Nephron (organoid): ENCODE results near the gene TMEM94.

ENCODE experiments used
- H3K27ac Mint-ChIP-seq, 3 experiments: 2 replicates each; pipeline ENCODE4 v1.8.0; 2020; ENCODE audit warnings: mixed read lengths in 3 of 3, mild to moderate bottlenecking in 2 of 3, moderate library complexity in 1 of 3
- H3K27me3 Mint-ChIP-seq: 2 replicates; pipeline ENCODE4 v1.8.0; 2021; ENCODE audit warnings: low read depth, mild to moderate bottlenecking, moderate library complexity, mixed read lengths
- H3K36me3 Mint-ChIP-seq: 2 replicates; pipeline ENCODE4 v1.8.0; 2020; ENCODE audit warnings: low read depth, mixed read lengths
- H3K4me1 Mint-ChIP-seq: 2 replicates; pipeline ENCODE4 v1.8.0; 2020; ENCODE audit warnings: mixed read lengths
- H3K4me3 Mint-ChIP-seq, 3 experiments: 2 replicates each; pipeline ENCODE4 v1.8.0; 2020; ENCODE audit warnings: mild to moderate bottlenecking in 3 of 3, mixed read lengths in 3 of 3, moderate library complexity in 2 of 3
- H3K9me3 Mint-ChIP-seq: 2 replicates; pipeline ENCODE4 v1.8.0; 2020; ENCODE audit warnings: mixed read lengths
- CTCF ChIP-seq, 3 experiments: fragments of 200-600 bp; sonication (generic); IDR thresholded peaks; one replicate each; pipeline ENCODE4 v1.5.0; 2021; ENCODE audit warnings: antibody characterized with exemption in 3 of 3; ENCODE audit not compliant: unreplicated experiment in 3 of 3

The TMEM94 gene

GRCh38 chr17:75494326-75494877 lies 38.0 kb downstream of the TMEM94 start:
- Mint-ChIP-seq H3K4me1 (peaks cover 4% of the 10 kb centered on the region), H3K4me3 (no peak overlapping the region), H3K27me3 (no peaks in the 10 kb centered on the region), H3K36me3 (peaks cover 19% of the 10 kb centered on the region), H3K27ac (no peak overlapping the region), H3K9me3 (no peaks in the 10 kb centered on the region)
- TF ChIP-seq CTCF (IDR thresholded peaks at IDR 0.05; ENCODE audit: unreplicated experiment in 3 of 3) = no peak

GRCh38 chr17:75496005-75496404 lies 39.6 kb downstream of the TMEM94 start:
- TF ChIP-seq CTCF (IDR thresholded peaks at IDR 0.05; ENCODE audit: unreplicated experiment in 3 of 3) = no peak
- H3K4me3 Mint-ChIP-seq = no peak overlapping the region
- no peak overlapping the region for H3K27ac Mint-ChIP-seq
- H3K4me1 Mint-ChIP-seq = peaks cover 11% of the 10 kb centered on the region
- H3K9me3 Mint-ChIP-seq = no peaks in the 10 kb centered on the region
- H3K36me3 Mint-ChIP-seq = peaks cover 23% of the 10 kb centered on the region
- no peaks in the 10 kb centered on the region for H3K27me3 Mint-ChIP-seq

GRCh38 chr17:75498039-75498725 lies 41.7 kb downstream of the TMEM94 start:
- TF ChIP-seq CTCF (IDR thresholded peaks at IDR 0.05; ENCODE audit: unreplicated experiment in 3 of 3) = no peak
- Mint-ChIP-seq H3K27ac (peak overlapping the region in 1 of 3 experiments; percentile 68), H3K4me3 (no peak overlapping the region), H3K27me3 (no peaks in the 10 kb centered on the region), H3K9me3 (no peaks in the 10 kb centered on the region), H3K4me1 (peaks cover 11% of the 10 kb centered on the region), H3K36me3 (peaks cover 19% of the 10 kb centered on the region)

GRCh38 chr17:75498726-75499213 lies 42.3 kb downstream of the TMEM94 start:
- no peak for TF ChIP-seq CTCF (IDR thresholded peaks at IDR 0.05; ENCODE audit: unreplicated experiment in 3 of 3)
- H3K27me3 Mint-ChIP-seq = no peaks in the 10 kb centered on the region
- H3K36me3 Mint-ChIP-seq = peaks cover 19% of the 10 kb centered on the region
- peak overlapping the region; percentile 31 to 77 (median 68) for H3K27ac Mint-ChIP-seq
- no peaks in the 10 kb centered on the region for H3K9me3 Mint-ChIP-seq
- H3K4me3 Mint-ChIP-seq = no peak overlapping the region
- peaks cover 11% of the 10 kb centered on the region for H3K4me1 Mint-ChIP-seq

GRCh38 chr17:75499313-75500022 lies 43.0 kb downstream of the TMEM94 start:
- Mint-ChIP-seq H3K27me3 (no peaks in the 10 kb centered on the region), H3K36me3 (peaks cover 14% of the 10 kb centered on the region), H3K4me1 (peaks cover 11% of the 10 kb centered on the region), H3K27ac (peak overlapping the region; percentile 35 to 77 (median 68)), H3K4me3 (peak overlapping the region in 1 of 3 experiments; percentile 21), H3K9me3 (no peaks in the 10 kb centered on the region)
- TF ChIP-seq CTCF (IDR thresholded peaks at IDR 0.05; ENCODE audit: unreplicated experiment in 3 of 3) = no peak
